ENCODE data around the gene WWOX.

WWOX gene

DNA sequence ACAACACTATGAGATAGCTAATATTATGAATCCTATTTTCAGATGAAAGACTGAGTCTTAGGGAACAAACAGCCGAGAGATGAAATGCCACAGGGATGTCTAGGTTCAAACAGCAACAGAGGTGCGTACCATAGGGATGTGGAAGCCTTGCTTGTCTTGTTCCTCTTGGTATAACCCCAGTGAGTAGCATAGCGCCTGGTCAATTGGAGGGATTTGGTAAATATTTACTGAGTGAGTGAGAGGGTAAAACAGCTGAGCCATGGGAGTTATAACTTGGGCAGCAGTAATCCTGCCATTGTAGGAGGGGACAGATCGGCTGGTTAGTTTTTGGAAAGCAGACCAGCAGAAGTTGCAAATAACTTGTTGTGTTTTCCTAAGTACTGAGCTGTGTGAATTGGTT is 80.2 kb downstream of the WWOX start:
- FAIRE-seq (no peak), DNase-seq (ENCODE audit: insufficient read length, low spot score) (no peak)
- no peak for TF ChIP-seq PAX5 (IDR thresholded peaks at IDR 0.05; ENCODE audit: insufficient read depth, low read length, severe bottlenecking)
- no peak for TF ChIP-seq POU2F2 (IDR thresholded peaks at IDR 0.05; ENCODE audit: low read depth, low read length)
- no peak for TF ChIP-seq POLR2A (IDR thresholded peaks at IDR 0.05; ENCODE audit: low read depth, low read length)
- no peak for TF ChIP-seq POLR2AphosphoS5 (IDR thresholded peaks at IDR 0.05; ENCODE audit: low read depth, low read length)
- TF ChIP-seq SPI1 (IDR thresholded peaks at IDR 0.05; ENCODE audit: low read depth, low read length) = no peak
- TF ChIP-seq TAF1 (IDR thresholded peaks at IDR 0.05; ENCODE audit: low read depth, low read length) = no peak

- no peak for DNase-seq (ENCODE audit: insufficient read length, low spot score)
- FAIRE-seq = no peak
- TF ChIP-seq POLR2A (IDR thresholded peaks at IDR 0.05; ENCODE audit: low read depth, low read length) (no peak), POU2F2 (IDR thresholded peaks at IDR 0.05; ENCODE audit: low read depth, low read length) (no peak), POLR2AphosphoS5 (IDR thresholded peaks at IDR 0.05; ENCODE audit: low read depth, low read length) (no peak), TAF1 (IDR thresholded peaks at IDR 0.05; ENCODE audit: low read depth, low read length) (no peak), SPI1 (IDR thresholded peaks at IDR 0.05; ENCODE audit: low read depth, low read length) (no peak), PAX5 (IDR thresholded peaks at IDR 0.05; ENCODE audit: insufficient read depth, low read length, severe bottlenecking) (no peak)
Measured at GRCh38 chr16:78180349-78180748, 80.9 kb downstream of the WWOX start.

- no peak for TF ChIP-seq PAX5 (IDR thresholded peaks at IDR 0.05; ENCODE audit: insufficient read depth, low read length, severe bottlenecking)
- no peak for TF ChIP-seq POLR2AphosphoS5 (IDR thresholded peaks at IDR 0.05; ENCODE audit: low read depth, low read length)
- no peak for TF ChIP-seq POU2F2 (IDR thresholded peaks at IDR 0.05; ENCODE audit: low read depth, low read length)
- no peak for TF ChIP-seq POLR2A (IDR thresholded peaks at IDR 0.05; ENCODE audit: low read depth, low read length)
- no peak for TF ChIP-seq SPI1 (IDR thresholded peaks at IDR 0.05; ENCODE audit: low read depth, low read length)
- TF ChIP-seq TAF1 (IDR thresholded peaks at IDR 0.05; ENCODE audit: low read depth, low read length) = no peak
- DNase-seq (ENCODE audit: insufficient read length, low spot score) (no peak), FAIRE-seq (no peak)
Measured at GRCh38 chr16:78183437-78184237, 84.2 kb downstream of the WWOX start.

DNA sequence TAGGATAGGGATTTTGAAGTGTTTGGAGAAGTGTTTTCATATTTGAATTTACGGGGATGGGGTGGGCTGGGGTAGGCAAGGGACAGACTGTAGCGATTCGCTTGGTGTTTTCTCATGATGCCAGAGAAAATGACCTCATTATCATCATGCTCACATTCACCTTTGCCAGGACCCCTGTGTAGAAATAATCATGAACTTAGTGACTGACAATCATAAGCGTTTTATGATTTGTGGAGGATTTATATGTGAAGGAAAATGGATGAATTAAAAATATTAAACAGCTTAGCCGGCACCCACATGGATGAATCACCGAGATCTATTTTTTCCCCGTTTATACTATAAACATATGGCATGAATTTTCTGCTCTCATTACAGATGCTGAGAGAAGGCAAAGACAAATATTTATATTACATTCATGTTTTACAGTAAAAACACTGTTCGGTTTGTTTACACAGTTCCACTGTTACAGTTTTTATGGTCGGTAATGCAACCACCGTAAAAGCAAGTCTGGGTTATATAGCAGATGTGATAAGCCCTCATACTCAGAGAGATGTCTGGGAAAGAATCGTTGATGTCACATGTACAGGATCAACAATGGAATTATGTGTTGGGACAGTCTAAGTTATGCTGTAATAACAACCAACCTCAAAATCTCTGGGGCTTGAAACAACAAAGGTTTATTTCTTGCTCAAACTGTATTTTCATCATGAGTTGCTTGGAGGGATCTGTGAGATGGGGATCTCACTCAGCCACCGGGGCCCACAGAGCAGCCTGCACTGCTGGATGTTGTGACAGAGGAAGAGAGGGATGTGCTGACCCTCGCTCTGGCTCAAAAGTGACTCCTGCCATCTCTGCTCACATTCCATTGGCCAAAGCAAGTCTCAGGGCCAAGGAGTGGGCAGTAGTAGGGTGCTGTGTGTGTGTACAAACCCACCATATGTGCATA is 85.1 kb downstream of the WWOX start:
- no peak for TF ChIP-seq SPI1 (IDR thresholded peaks at IDR 0.05; ENCODE audit: low read depth, low read length)
- no peak for TF ChIP-seq PAX5 (IDR thresholded peaks at IDR 0.05; ENCODE audit: insufficient read depth, low read length, severe bottlenecking)
- TF ChIP-seq POU2F2 (IDR thresholded peaks at IDR 0.05; ENCODE audit: low read depth, low read length) = no peak
- no peak for TF ChIP-seq TAF1 (IDR thresholded peaks at IDR 0.05; ENCODE audit: low read depth, low read length)
- no peak for TF ChIP-seq POLR2A (IDR thresholded peaks at IDR 0.05; ENCODE audit: low read depth, low read length)
- TF ChIP-seq POLR2AphosphoS5 (IDR thresholded peaks at IDR 0.05; ENCODE audit: low read depth, low read length) = no peak
- no peak for DNase-seq (ENCODE audit: insufficient read length, low spot score)
- FAIRE-seq = no peak

GRCh38 chr16:78189121-78189520 is 89.7 kb downstream of the WWOX start:
- FAIRE-seq (no peak), DNase-seq (ENCODE audit: insufficient read length, low spot score) (no peak)
- TF ChIP-seq POU2F2 (IDR thresholded peaks at IDR 0.05; ENCODE audit: low read depth, low read length) (no peak), POLR2A (IDR thresholded peaks at IDR 0.05; ENCODE audit: low read depth, low read length) (no peak), TAF1 (IDR thresholded peaks at IDR 0.05; ENCODE audit: low read depth, low read length) (no peak), POLR2AphosphoS5 (IDR thresholded peaks at IDR 0.05; ENCODE audit: low read depth, low read length) (no peak), PAX5 (IDR thresholded peaks at IDR 0.05; ENCODE audit: insufficient read depth, low read length, severe bottlenecking) (no peak), SPI1 (IDR thresholded peaks at IDR 0.05; ENCODE audit: low read depth, low read length) (peak; percentile 21; the same call in 1 of the 2 replicates)

GRCh38 chr16:78192734-78193488 is 93.5 kb downstream of the WWOX start:
- DNase-seq (ENCODE audit: insufficient read length, low spot score) (no peak), FAIRE-seq (no peak)
- TF ChIP-seq POLR2A (IDR thresholded peaks at IDR 0.05; ENCODE audit: low read depth, low read length) (no peak), POLR2AphosphoS5 (IDR thresholded peaks at IDR 0.05; ENCODE audit: low read depth, low read length) (no peak), POU2F2 (IDR thresholded peaks at IDR 0.05; ENCODE audit: low read depth, low read length) (no peak), SPI1 (IDR thresholded peaks at IDR 0.05; ENCODE audit: low read depth, low read length) (no peak), PAX5 (IDR thresholded peaks at IDR 0.05; ENCODE audit: insufficient read depth, low read length, severe bottlenecking) (no peak), TAF1 (IDR thresholded peaks at IDR 0.05; ENCODE audit: low read depth, low read length) (no peak)

DNA sequence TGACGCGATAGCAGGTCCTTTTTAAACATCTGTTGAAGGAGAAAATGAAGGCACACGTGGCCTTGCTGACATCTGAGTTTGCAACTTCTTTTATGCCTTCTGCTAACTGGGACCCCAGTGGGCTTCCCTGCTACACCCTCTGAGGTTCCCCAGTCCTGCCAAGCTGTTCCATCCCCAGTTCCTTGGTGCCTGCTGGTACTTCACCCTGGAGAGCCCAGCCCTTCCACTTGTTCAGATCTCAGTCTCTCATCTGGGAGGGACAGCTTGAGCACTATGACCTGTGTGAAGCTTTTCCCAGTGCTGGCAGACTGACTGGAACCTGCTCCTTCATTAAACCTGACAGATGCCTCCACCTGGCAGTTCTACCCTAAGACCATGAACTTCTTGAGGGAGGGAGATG is 95.5 kb downstream of the WWOX start:
- no peak for FAIRE-seq
- TF ChIP-seq PAX5 (IDR thresholded peaks at IDR 0.05; ENCODE audit: insufficient read depth, low read length, severe bottlenecking) = no peak
- no peak for TF ChIP-seq POU2F2 (IDR thresholded peaks at IDR 0.05; ENCODE audit: low read depth, low read length)
- no peak for TF ChIP-seq SPI1 (IDR thresholded peaks at IDR 0.05; ENCODE audit: low read depth, low read length)
- TF ChIP-seq POLR2AphosphoS5 (IDR thresholded peaks at IDR 0.05; ENCODE audit: low read depth, low read length) = no peak
- TF ChIP-seq TAF1 (IDR thresholded peaks at IDR 0.05; ENCODE audit: low read depth, low read length) = no peak
- TF ChIP-seq POLR2A (IDR thresholded peaks at IDR 0.05; ENCODE audit: low read depth, low read length) = no peak
- no peak for DNase-seq (ENCODE audit: insufficient read length, low spot score)

DNA sequence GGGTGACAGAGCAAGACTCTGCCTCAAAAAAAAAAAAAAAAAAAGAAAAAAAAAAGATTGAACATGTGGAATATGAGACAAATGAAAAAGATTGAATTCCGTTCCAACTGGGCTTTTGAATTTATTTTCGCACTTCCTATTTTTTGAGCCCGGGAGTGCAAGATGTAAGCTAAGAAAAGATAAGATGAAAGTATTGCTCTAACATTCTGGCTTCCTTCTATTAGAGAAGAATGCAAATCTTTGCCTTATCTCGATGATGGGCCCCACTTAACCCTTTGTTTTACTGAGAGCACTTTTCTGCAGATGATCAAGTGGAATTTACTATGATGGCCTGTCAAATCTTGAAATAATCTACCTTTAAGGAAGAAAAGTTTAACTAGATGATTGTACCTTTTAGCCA is 96.3 kb downstream of the WWOX start:
- DNase-seq (ENCODE audit: insufficient read length, low spot score) = no peak
- no peak for TF ChIP-seq POLR2AphosphoS5 (IDR thresholded peaks at IDR 0.05; ENCODE audit: low read depth, low read length)
- no peak for TF ChIP-seq POU2F2 (IDR thresholded peaks at IDR 0.05; ENCODE audit: low read depth, low read length)
- TF ChIP-seq SPI1 (IDR thresholded peaks at IDR 0.05; ENCODE audit: low read depth, low read length) = peak; percentile 16; the same call in 1 of the 2 replicates
- TF ChIP-seq POLR2A (IDR thresholded peaks at IDR 0.05; ENCODE audit: low read depth, low read length) = no peak
- no peak for TF ChIP-seq PAX5 (IDR thresholded peaks at IDR 0.05; ENCODE audit: insufficient read depth, low read length, severe bottlenecking)
- TF ChIP-seq TAF1 (IDR thresholded peaks at IDR 0.05; ENCODE audit: low read depth, low read length) = no peak
- FAIRE-seq = no peak

All from GM12891 (cell line).